D721Med (cell line): ENCODE measurements around the gene ZBTB7C.

Source experiments
- DNase-seq: peaks from one replicate; pipeline ENCODE4 v3.0.0; 2011; ENCODE audit warnings: low spot score; ENCODE audit not compliant: insufficient read length
- FAIRE-seq: peaks from 2 replicates; lab custom pipeline; 2011; peaks lifted over from hg19 to GRCh38; lab: Jason Lieb, UNC
- CTCF ChIP-seq: IDR thresholded peaks from 2 replicates; pipeline ENCODE4 v1.5.1; 2012; ENCODE audit warnings: mild to moderate bottlenecking, control low read depth; ENCODE audit not compliant: insufficient read depth; ENCODE audit errors: missing control alignments

Gene ZBTB7C

GRCh38 chr18:48181857-48182256, 227.3 kb downstream of the ZBTB7C start:
- no peak for DNase-seq
- FAIRE-seq: no peak
- no peak for TF ChIP-seq CTCF

GRCh38 chr18:48181087-48181823, 227.9 kb downstream of the ZBTB7C start:
- no peak for FAIRE-seq
- TF ChIP-seq CTCF: no peak
- no peak for DNase-seq

- TF ChIP-seq CTCF: no peak
- FAIRE-seq (no peak), DNase-seq (no peak)
These were observed 229.5 kb downstream of the ZBTB7C start for GRCh38 chr18:48179666-48180065.

- DNase-seq (no peak), FAIRE-seq (no peak)
- TF ChIP-seq CTCF: no peak
These were observed 230.2 kb downstream of the ZBTB7C start for GRCh38 chr18:48179001-48179400.

- FAIRE-seq: no peak
- no peak for TF ChIP-seq CTCF
- DNase-seq: no peak
These were observed 232.3 kb downstream of the ZBTB7C start for GRCh38 chr18:48176909-48177308.

GRCh38 chr18:48173557-48173956, 235.6 kb downstream of the ZBTB7C start:
- DNase-seq (no peak), FAIRE-seq (no peak)
- no peak for TF ChIP-seq CTCF

GRCh38 chr18:48172226-48173006, 236.8 kb downstream of the ZBTB7C start:
- FAIRE-seq (no peak), DNase-seq (no peak)
- TF ChIP-seq CTCF: no peak
